Hindlimb muscle (tissue), 1 donor: ENCODE measurements around the gene DOCK2. TPM values are rescaled to one million over a fixed set of nuclear protein-coding genes. Genes with fewer than 3 reads are reported as not detected.
"Not testable (repeated sequence)": the region's sequence is repeated elsewhere in the genome, so short reads cannot be mapped to it uniquely, and the experiment has no call there.

Source experiments
- DNase-seq: peaks from one replicate; pipeline ENCODE4 v3.0.0-alpha.2; 2013
- polyA plus RNA-seq: library from polyadenylated mRNA; unstranded; fragments of 120-200 nt; gene quantifications from one replicate; pipeline ENCODE4 v1.2.1, GENCODE V29; 2013; ENCODE audit not compliant: insufficient read length

The DOCK2 gene
- polyA plus RNA-seq, 1 donor, result 5.0 TPM

GRCh38 chr5:169721771-169722170 lies 84.7 kb downstream of the DOCK2 start:
- DNase-seq, result no peak

GRCh38 chr5:169723103-169723831 lies 86.2 kb downstream of the DOCK2 start:
- no peak for DNase-seq

- no peak for DNase-seq
These were observed 87.4 kb downstream of the DOCK2 start for GRCh38 chr5:169724303-169725087.

- DNase-seq, result not testable (repeated sequence)
These were observed 88.6 kb downstream of the DOCK2 start for GRCh38 chr5:169725665-169726064.

- no peak for DNase-seq
These were observed 91.3 kb downstream of the DOCK2 start for GRCh38 chr5:169728418-169728817.

- DNase-seq, result no peak
These were observed 94.1 kb downstream of the DOCK2 start for GRCh38 chr5:169731221-169731620.

GRCh38 chr5:169732841-169733240 lies 95.8 kb downstream of the DOCK2 start:
- DNase-seq, result no peak

GRCh38 chr5:169735913-169736312 lies 98.8 kb downstream of the DOCK2 start:
- no peak for DNase-seq

- no peak for DNase-seq
These were observed 99.6 kb downstream of the DOCK2 start for GRCh38 chr5:169736653-169737052.

- no peak for DNase-seq
These were observed 103.4 kb downstream of the DOCK2 start for GRCh38 chr5:169740435-169740834.

GRCh38 chr5:169742771-169743296 lies 105.8 kb downstream of the DOCK2 start:
- peak; percentile 6 for DNase-seq

- DNase-seq, result no peak
These were observed 107.3 kb downstream of the DOCK2 start for GRCh38 chr5:169744336-169744735.

- DNase-seq, result no peak
These were observed 108.5 kb downstream of the DOCK2 start for GRCh38 chr5:169745441-169746146.

- no peak for DNase-seq
These were observed 109.1 kb downstream of the DOCK2 start for GRCh38 chr5:169746147-169746694.

GRCh38 chr5:169748174-169748573 lies 111.1 kb downstream of the DOCK2 start:
- DNase-seq, result no peak

- DNase-seq, result no peak
These were observed 112.2 kb downstream of the DOCK2 start for GRCh38 chr5:169749295-169749694.

- DNase-seq, result no peak
These were observed 114.4 kb downstream of the DOCK2 start for GRCh38 chr5:169751490-169751889.

- DNase-seq, result not testable (repeated sequence)
These were observed 115.5 kb downstream of the DOCK2 start for GRCh38 chr5:169752566-169752965.

GRCh38 chr5:169753795-169754194 lies 116.7 kb downstream of the DOCK2 start:
- DNase-seq, result no peak

GRCh38 chr5:169754737-169755136 lies 117.7 kb downstream of the DOCK2 start:
- no peak for DNase-seq

GRCh38 chr5:169756071-169756765 lies 119.1 kb downstream of the DOCK2 start:
- no peak for DNase-seq

GRCh38 chr5:169757016-169757415 lies 119.9 kb downstream of the DOCK2 start:
- DNase-seq, result no peak
